Mesenchymal stem cell (in vitro differentiated cells and primary cell): ENCODE results near the gene DDN.

Experiments used
- DNase-seq: peaks from one replicate; pipeline ENCODE4 v3.0.0-alpha.2; 2013
- H2AFZ ChIP-seq: one replicate; pipeline ENCODE4 v1.6.1; 2013; ENCODE audit warnings: low read depth, mild to moderate bottlenecking, control low read depth, inconsistent platforms, low read length, moderate library complexity
- H2AK5ac ChIP-seq: 2 replicates; pipeline ENCODE4 v1.6.1; 2013; ENCODE audit warnings: low read length, moderate library complexity, mild to moderate bottlenecking, inconsistent platforms; ENCODE audit not compliant: severe bottlenecking
- H2BK120ac ChIP-seq: one replicate; pipeline ENCODE4 v1.6.1; 2013; ENCODE audit warnings: low read depth, mild to moderate bottlenecking, inconsistent platforms, low read length, moderate library complexity
- H2BK12ac ChIP-seq, 2 experiments: one replicate each; pipeline ENCODE4 v1.6.1; 2013; ENCODE audit warnings: inconsistent platforms in 2 of 2, low read length in 2 of 2, mild to moderate bottlenecking in 2 of 2, moderate library complexity in 2 of 2, control low read depth in 1 of 2
- H2BK15ac ChIP-seq: one replicate; pipeline ENCODE4 v1.6.1; 2013; ENCODE audit warnings: mild to moderate bottlenecking, low read depth, inconsistent platforms; ENCODE audit not compliant: poor library complexity, severe bottlenecking
- H2BK5ac ChIP-seq: 2 replicates; pipeline ENCODE4 v1.6.1; 2013; ENCODE audit warnings: low read depth, mild to moderate bottlenecking, low read length, control low read depth, inconsistent platforms; ENCODE audit not compliant: poor library complexity, severe bottlenecking
- H3K14ac ChIP-seq, 2 experiments: one replicate each; pipeline ENCODE4 v1.6.1; 2013; ENCODE audit warnings: inconsistent platforms in 2 of 2, low read length in 2 of 2, control low read depth in 1 of 2, mild to moderate bottlenecking in 1 of 2, moderate library complexity in 1 of 2
- H3K18ac ChIP-seq, 2 experiments: one replicate each; pipeline ENCODE4 v1.6.1; 2013; ENCODE audit warnings: inconsistent platforms in 2 of 2, low read length in 2 of 2, control low read depth in 1 of 2, low read depth in 1 of 2, mild to moderate bottlenecking in 1 of 2
- H3K23ac ChIP-seq, 2 experiments: one replicate each; pipeline ENCODE4 v1.6.1; 2013; ENCODE audit warnings: inconsistent platforms in 2 of 2, low read length in 2 of 2, mild to moderate bottlenecking in 2 of 2, moderate library complexity in 2 of 2, control low read depth in 1 of 2
- H3K27ac ChIP-seq: 2 replicates; pipeline ENCODE4 v1.5.1; 2013; ENCODE audit warnings: mild to moderate bottlenecking, moderate library complexity, low read length, control low read depth, inconsistent platforms; ENCODE audit not compliant: poor library complexity, severe bottlenecking
- H3K27me3 ChIP-seq, 2 experiments: 2 replicates each; pipeline versions ENCODE4 v1.6.1 to v1.7.0; 2013; ENCODE audit warnings: low read length in 2 of 2, mild to moderate bottlenecking in 2 of 2, moderate library complexity in 2 of 2, control low read depth in 1 of 2, inconsistent platforms in 1 of 2; ENCODE audit not compliant: control insufficient read depth in 1 of 2, insufficient read depth in 1 of 2
- H3K36me3 ChIP-seq, 2 experiments: 2 replicates each; pipeline versions ENCODE4 v1.6.1 to v1.7.0; 2013; ENCODE audit warnings: low read length in 2 of 2, control low read depth in 1 of 2, inconsistent platforms in 1 of 2, low read depth in 1 of 2, mild to moderate bottlenecking in 1 of 2; ENCODE audit not compliant: insufficient read depth in 2 of 2, control insufficient read depth in 1 of 2
- H3K4ac ChIP-seq, 2 experiments: one replicate each; pipeline ENCODE4 v1.6.1; 2013; ENCODE audit warnings: inconsistent platforms in 2 of 2, low read length in 2 of 2, mild to moderate bottlenecking in 2 of 2, moderate library complexity in 2 of 2, control low read depth in 1 of 2, low read depth in 1 of 2
- H3K4me1 ChIP-seq: 2 replicates; pipeline ENCODE4 v1.6.1; 2013; ENCODE audit warnings: low read depth, low read length, control low read depth; ENCODE audit not compliant: control insufficient read depth, insufficient read depth
- H3K4me2 ChIP-seq: 2 replicates; pipeline ENCODE4 v1.6.1; 2013; ENCODE audit warnings: low read length, mild to moderate bottlenecking, inconsistent platforms; ENCODE audit not compliant: poor library complexity, severe bottlenecking
- H3K4me3 ChIP-seq, 2 experiments: 2 replicates each; pipeline versions ENCODE4 v1.5.1 to v1.7.0; 2013; ENCODE audit warnings: low read length in 2 of 2, mild to moderate bottlenecking in 2 of 2, control low read depth in 1 of 2, low read depth in 1 of 2; ENCODE audit not compliant: insufficient read depth in 1 of 2
- H3K79me1 ChIP-seq: replicated peaks from 2 replicates; pipeline ENCODE4 v1.6.1; 2013; ENCODE audit warnings: mild to moderate bottlenecking, control low read depth, low read length, inconsistent platforms; ENCODE audit not compliant: poor library complexity, severe bottlenecking
- H3K9ac ChIP-seq: 2 replicates; pipeline ENCODE4 v1.7.0; 2013; ENCODE audit warnings: mild to moderate bottlenecking, low read length, moderate library complexity
- H3K9me3 ChIP-seq: 2 replicates; pipeline ENCODE4 v1.7.0; 2013; ENCODE audit warnings: mild to moderate bottlenecking, low read length; ENCODE audit not compliant: control insufficient read depth
- H4K8ac ChIP-seq: one replicate; pipeline ENCODE4 v1.6.1; 2013; ENCODE audit warnings: inconsistent platforms, mild to moderate bottlenecking, low read length, moderate library complexity
- H4K91ac ChIP-seq: one replicate; pipeline ENCODE4 v1.6.1; 2013; ENCODE audit warnings: mild to moderate bottlenecking, low read length, inconsistent platforms
- WGBS: methylation state at CpG from one replicate; pipeline ENCODE4 v1.1.7; 2013; ENCODE audit warnings: mixed read lengths; 5-methylcytosine and 5-hydroxymethylcytosine counted together

The DDN gene

DNA sequence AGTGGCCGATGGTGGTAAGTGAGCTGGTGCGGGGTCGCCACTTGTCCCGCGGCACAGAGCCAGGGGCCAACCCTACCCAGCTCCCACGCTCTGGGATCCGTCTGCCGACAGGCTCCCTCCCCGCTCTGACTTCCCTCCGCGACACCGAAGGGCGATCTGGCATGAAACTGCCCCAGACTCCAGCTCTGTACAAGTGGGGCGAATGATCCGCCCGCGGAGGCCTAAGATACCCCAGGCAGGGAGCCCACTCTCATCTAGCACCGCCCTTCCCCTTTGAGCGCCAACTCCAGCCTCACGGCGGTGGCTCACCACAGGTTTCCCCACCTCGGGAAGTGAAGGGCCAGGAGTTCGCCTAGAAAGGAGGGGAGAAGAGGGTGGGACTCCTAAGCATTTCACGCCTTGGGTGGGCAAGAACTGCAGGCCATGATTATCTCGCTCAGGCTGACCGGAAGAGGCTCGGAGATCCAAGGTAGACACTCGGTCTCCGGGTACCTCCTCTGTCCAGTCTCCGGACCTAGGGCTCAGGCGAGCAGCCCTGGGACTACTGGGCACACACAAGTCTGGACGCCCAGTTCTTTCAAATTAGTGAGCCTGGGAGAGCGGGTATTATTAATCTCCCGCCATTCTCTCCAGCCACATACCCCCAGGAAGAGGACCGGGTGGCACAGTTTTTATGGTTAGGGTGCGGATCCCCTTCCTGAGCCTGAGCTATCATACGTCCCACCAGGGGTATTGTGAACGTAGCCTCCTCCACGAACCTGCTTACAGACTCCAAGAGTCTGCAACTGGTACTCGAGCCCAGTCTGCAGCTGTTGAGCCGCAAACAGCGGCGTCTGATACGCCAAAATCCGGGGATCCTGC lies 20.2 kb downstream of the DDN start:
- Histone ChIP-seq H3K23ac (peak overlapping the region; percentile 53 to 57), H3K27ac (no peak overlapping the region), H3K27me3 (peaks cover 96% of the 10 kb centered on the region in 2 experiments), H4K8ac (peak overlapping the region; percentile 5), H3K9me3 (no peaks in the 10 kb centered on the region), H3K4me2 (peak overlapping the region; percentile 40), H3K14ac (peak overlapping the region in 1 of 2 experiments; percentile 53), H3K4me3 (peak overlapping the region; percentile 34 to 40), H2BK12ac (no peak overlapping the region), H4K91ac (peak overlapping the region; percentile 82), H2BK5ac (no peak overlapping the region), H2AK5ac (no peak overlapping the region), H2BK15ac (no peak overlapping the region), H3K9ac (no peak overlapping the region), H3K4ac (no peak overlapping the region), H2BK120ac (no peak overlapping the region), H3K79me1 (no peaks in the 10 kb centered on the region), H3K4me1 (peaks cover 41% of the 10 kb centered on the region), H3K18ac (peak overlapping the region in 1 of 2 experiments; percentile 41), H2AFZ (peak overlapping the region; percentile 49), H3K36me3 (no peaks in the 10 kb centered on the region)
- no peak for DNase-seq
- 5% methylated on average over 45 of the region's 45 CpGs for WGBS

DNA sequence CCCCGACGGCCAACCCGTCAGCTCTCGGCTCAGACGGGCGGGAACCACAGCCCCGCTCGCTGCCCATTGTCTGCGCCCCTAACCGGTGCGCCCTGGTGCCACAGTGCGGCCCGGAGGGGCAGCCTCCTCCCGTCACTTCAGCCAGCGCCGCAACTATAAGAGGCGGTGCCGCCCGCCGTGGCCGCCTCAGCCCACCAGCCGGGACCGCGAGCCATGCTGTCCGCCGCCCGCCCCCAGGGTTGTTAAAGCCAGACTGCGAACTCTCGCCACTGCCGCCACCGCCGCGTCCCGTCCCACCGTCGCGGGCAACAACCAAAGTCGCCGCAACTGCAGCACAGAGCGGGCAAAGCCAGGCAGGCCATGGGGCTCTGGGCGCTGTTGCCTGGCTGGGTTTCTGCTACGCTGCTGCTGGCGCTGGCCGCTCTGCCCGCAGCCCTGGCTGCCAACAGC lies 20.9 kb downstream of the DDN start, which contains the start of gene WNT1:
TSS of gene WNT1 (plus strand) at position 32 of the 450 bp plus-strand sequence. CDS start at position 361, 329 bp downstream.
- Histone ChIP-seq H2BK15ac (no peak within 1 kb of the TSS), H3K23ac (peak within 1 kb of the TSS; percentile 53 to 85), H2BK12ac (no peak within 1 kb of the TSS), H3K4me3 (peak within 1 kb of the TSS in 1 of 2 experiments; percentile 34), H3K4ac (no peak within 1 kb of the TSS), H2BK5ac (no peak within 1 kb of the TSS), H3K79me1 (no peaks in the 10 kb centered on the region), H3K4me1 (peaks cover 44% of the 10 kb centered on the region), H3K9me3 (no peaks in the 10 kb centered on the region), H4K91ac (peak within 1 kb of the TSS; percentile 82), H4K8ac (no peak within 1 kb of the TSS), H2AFZ (peak within 1 kb of the TSS; percentile 49), H3K9ac (no peak within 1 kb of the TSS), H3K27me3 (peaks cover 96% of the 10 kb centered on the region in 2 experiments), H3K18ac (peak within 1 kb of the TSS in 1 of 2 experiments; percentile 41), H3K36me3 (no peaks in the 10 kb centered on the region), H3K14ac (peak within 1 kb of the TSS in 1 of 2 experiments; percentile 53), H2AK5ac (no peak within 1 kb of the TSS), H3K27ac (no peak within 1 kb of the TSS), H2BK120ac (no peak within 1 kb of the TSS), H3K4me2 (peak within 1 kb of the TSS; percentile 35)
- DNase-seq, result no peak
- 4% methylated on average over 39 of the region's 45 CpGs for WGBS

DNA sequence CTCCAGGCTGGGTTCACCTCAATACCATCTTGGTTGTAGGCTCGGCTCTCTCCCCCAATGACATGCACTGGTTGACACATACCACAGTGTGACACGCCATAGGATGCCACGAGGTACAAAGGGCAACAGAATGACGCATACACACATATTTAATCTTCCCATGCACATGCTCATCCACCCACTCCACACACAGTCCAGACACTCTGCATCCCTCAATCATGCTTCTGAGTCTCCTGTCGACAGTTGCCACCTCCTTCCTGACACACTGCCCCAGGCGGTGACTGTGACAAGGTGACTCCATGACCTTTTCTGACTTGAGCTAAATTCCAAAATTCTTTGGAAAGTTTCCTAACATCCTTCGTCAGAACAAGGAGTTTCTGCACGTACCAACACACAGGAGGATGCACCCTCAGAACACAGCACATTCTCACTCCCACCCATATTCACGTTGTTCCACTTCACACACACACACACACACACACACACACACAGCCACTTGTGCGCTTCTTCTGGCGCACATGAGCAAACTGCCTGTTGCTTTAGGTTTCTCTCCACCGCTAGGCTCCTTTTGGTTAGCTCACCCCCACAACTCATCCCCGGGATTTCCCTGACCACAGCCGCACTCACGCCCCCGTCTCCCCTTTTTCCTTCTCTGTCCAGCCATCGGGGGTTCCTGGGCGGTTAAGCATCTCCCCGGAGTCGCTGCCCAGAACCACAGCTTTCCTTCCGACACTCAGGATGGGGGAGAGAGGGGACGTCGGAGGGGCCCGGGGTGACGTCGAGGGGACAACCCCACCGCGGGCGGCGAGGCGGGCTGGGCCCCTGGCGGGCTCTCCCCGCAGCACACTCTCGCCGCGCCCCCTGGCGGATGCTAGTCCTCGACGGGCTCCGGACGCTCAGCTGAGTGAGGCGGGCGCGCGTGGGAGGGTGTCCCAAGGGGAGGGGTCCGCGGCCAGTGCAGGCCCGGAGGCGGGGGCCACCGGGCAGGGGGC lies 21.6 kb downstream of the DDN start:
- no peaks in the 10 kb centered on the region for H3K9me3 ChIP-seq
- H2AFZ ChIP-seq, result no peak overlapping the region
- H3K4me2 ChIP-seq, result no peak overlapping the region
- H3K9ac ChIP-seq, result no peak overlapping the region
- no peak overlapping the region for H2BK15ac ChIP-seq
- no peak overlapping the region for H3K23ac ChIP-seq
- peaks cover 97 to 98% of the 10 kb centered on the region in 2 experiments for H3K27me3 ChIP-seq
- H3K27ac ChIP-seq, result no peak overlapping the region
- no peak overlapping the region for H3K4ac ChIP-seq
- peak; percentile 62 for DNase-seq
- no peak overlapping the region for H4K8ac ChIP-seq
- no peak overlapping the region for H2BK12ac ChIP-seq
- 27% methylated on average over 33 of the region's 50 CpGs for WGBS
- H4K91ac ChIP-seq, result no peak overlapping the region
- no peak overlapping the region for H2BK5ac ChIP-seq
- no peak overlapping the region for H2BK120ac ChIP-seq
- H3K4me3 ChIP-seq, result no peak overlapping the region
- H3K36me3 ChIP-seq, result no peaks in the 10 kb centered on the region
- no peaks in the 10 kb centered on the region for H3K79me1 ChIP-seq
- H3K4me1 ChIP-seq, result peaks cover 47% of the 10 kb centered on the region
- H3K14ac ChIP-seq, result no peak overlapping the region
- no peak overlapping the region for H2AK5ac ChIP-seq
- no peak overlapping the region for H3K18ac ChIP-seq
